Thyroid gland (tissue), 4 donors: Measurements from ENCODE around the gene MR1. TPM values are rescaled to one million over a fixed set of nuclear protein-coding genes. Genes with fewer than 3 reads are reported as not detected.

Source experiments
- DNase-seq, 2 donors: peaks; one replicate each; pipeline ENCODE4 v3.0.0-alpha.2; 2019
- H3K27ac ChIP-seq, 3 donors: fragments of 200-600 bp; sonication (generic); 1 replicate in 2 of 3; 2 replicates in 1 of 3; pipeline ENCODE4 v1.5.1; 2016 to 2019; ENCODE audit warnings: mild to moderate bottlenecking in 1 of 3, moderate library complexity in 1 of 3
- H3K27me3 ChIP-seq: fragments of 200-600 bp; sonication (generic); one replicate; pipeline ENCODE4 v1.5.1; 2019
- H3K36me3 ChIP-seq, 2 donors: fragments of 200-600 bp; sonication (generic); one replicate each; pipeline ENCODE4 v1.5.1; 2016 to 2019
- H3K4me1 ChIP-seq, 2 donors: fragments of 200-600 bp; sonication (generic); one replicate each; pipeline ENCODE4 v1.5.1; 2017 to 2019
- H3K4me3 ChIP-seq, 3 donors: fragments of 200-600 bp; sonication (generic); replicated peaks in 1 of 3; 1 replicate in 2 of 3; 2 replicates in 1 of 3; pipeline ENCODE4 v1.5.1; 2016; ENCODE audit warnings: mild to moderate bottlenecking in 1 of 3
- H3K9me3 ChIP-seq: fragments of 200-600 bp; sonication (generic); one replicate; pipeline ENCODE4 v1.5.1; 2017
- POLR2A ChIP-seq, 2 donors: fragments of 450-650 bp; IDR thresholded peaks; one replicate each; pipeline ENCODE4 v1.6.1; 2017; ENCODE audit warnings: antibody characterized with exemption in 2 of 2, mild to moderate bottlenecking in 2 of 2, moderate library complexity in 1 of 2
- WGBS, 2 donors: methylation state at CpG; one replicate each; pipeline ENCODE4 v1.1.5; 2017; 5-methylcytosine and 5-hydroxymethylcytosine counted together
- intact Hi-C: fragments of 100-400 bp; cut with DNase I; formaldehyde crosslinking; loops from one replicate; pipeline ENCODE4 v1.15.1; 2023
- total RNA-seq, 4 donors: library from RNA; depleted of rRNA; stranded (reverse); fragments of >200 nt; gene quantifications; one replicate each; pipeline ENCODE4 v1.2.3, GENCODE V29; 2016
- TF ChIP-seq, protein P1 (sequence below), 6 experiments: fragments of 200-600 bp in 3 of 6; fragments of 450-650 bp in 3 of 6; sonication (generic) in 3 of 6; IDR thresholded peaks; one replicate each; pipeline ENCODE4 v1.5.1; 2016 to 2019; ENCODE audit warnings: antibody characterized with exemption in 6 of 6, mild to moderate bottlenecking in 2 of 6, inconsistent platforms in 1 of 6, moderate library complexity in 1 of 6

The MR1 gene
- total RNA-seq, 4 donors from 2014 or later = 21.9 to 32.2 (median 25.2) TPM

DNA sequence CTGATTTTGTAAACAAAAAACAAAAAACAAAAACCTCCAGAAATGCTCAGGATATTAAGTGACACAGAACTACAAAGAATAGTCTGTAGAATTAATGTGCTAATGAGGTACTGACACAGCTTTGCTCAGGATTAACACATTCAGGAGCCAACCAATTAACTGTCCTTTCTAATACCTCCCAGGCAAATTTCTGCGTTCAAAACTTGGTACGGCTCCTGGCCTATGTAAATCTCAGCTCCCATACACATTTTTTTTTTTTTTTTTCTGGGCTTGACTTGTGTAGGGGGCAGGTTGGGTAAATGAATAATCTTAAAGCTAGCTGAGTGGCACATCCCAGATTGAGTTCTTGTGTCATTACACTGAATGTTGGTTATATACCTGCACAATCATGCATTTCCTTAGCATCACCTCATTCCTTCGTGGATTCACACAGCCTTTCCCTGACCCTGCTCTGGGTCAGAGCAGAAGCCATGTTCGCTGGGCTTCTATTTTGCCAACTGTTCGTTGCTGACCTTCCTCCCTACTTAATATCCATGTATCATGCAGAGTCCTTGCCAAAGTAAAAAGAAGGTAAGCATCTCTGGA, 42.1 kb downstream of the MR1 start:
- Histone ChIP-seq H3K36me3 (no peaks in the 10 kb centered on the region), H3K4me1 (no peaks in the 10 kb centered on the region), H3K27me3 (no peaks in the 10 kb centered on the region), H3K4me3 (no peak overlapping the region), H3K27ac (no peak overlapping the region), H3K9me3 (no peaks in the 10 kb centered on the region)
- WGBS, 2 donors = 76 to 82% methylated on average over 5 of the region's 5 CpGs
- intact Hi-C loops = no loop called here
- DNase-seq = no peak
- TF ChIP-seq, protein P1, sequence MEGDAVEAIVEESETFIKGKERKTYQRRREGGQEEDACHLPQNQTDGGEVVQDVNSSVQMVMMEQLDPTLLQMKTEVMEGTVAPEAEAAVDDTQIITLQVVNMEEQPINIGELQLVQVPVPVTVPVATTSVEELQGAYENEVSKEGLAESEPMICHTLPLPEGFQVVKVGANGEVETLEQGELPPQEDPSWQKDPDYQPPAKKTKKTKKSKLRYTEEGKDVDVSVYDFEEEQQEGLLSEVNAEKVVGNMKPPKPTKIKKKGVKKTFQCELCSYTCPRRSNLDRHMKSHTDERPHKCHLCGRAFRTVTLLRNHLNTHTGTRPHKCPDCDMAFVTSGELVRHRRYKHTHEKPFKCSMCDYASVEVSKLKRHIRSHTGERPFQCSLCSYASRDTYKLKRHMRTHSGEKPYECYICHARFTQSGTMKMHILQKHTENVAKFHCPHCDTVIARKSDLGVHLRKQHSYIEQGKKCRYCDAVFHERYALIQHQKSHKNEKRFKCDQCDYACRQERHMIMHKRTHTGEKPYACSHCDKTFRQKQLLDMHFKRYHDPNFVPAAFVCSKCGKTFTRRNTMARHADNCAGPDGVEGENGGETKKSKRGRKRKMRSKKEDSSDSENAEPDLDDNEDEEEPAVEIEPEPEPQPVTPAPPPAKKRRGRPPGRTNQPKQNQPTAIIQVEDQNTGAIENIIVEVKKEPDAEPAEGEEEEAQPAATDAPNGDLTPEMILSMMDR (IDR thresholded peaks at IDR 0.05) = no peak

DNA sequence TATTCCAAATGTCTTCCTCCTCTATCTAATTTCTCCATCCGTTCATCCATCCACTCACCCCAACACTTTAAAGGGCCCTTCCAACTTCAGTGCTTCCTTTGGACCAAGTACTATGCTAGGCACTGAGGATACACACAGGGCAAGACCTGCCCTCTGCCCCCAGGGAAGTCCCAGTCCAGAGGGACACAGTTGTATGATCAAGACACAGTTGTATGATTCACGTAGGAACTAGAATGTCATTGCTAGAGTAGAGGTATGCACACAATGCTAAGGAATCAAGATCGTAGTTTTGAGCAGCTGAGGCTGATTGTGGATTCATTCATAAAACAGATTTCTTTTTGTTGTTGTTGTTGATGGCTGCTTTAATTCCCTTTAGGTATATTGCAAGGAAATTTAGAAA, 43.1 kb downstream of the MR1 start:
- DNase-seq = no peak
- H3K36me3 ChIP-seq = no peaks in the 10 kb centered on the region
- H3K27ac ChIP-seq = no peak overlapping the region
- 85 to 86% methylated on average over 3 of the region's 3 CpGs for WGBS, 2 donors
- no peak overlapping the region for H3K4me3 ChIP-seq
- no peaks in the 10 kb centered on the region for H3K9me3 ChIP-seq
- intact Hi-C loops = no loop called here
- no peaks in the 10 kb centered on the region for H3K27me3 ChIP-seq
- TF ChIP-seq, protein P1 (IDR thresholded peaks at IDR 0.05) = no peak
- TF ChIP-seq POLR2A (IDR thresholded peaks at IDR 0.05) = no peak
- no peaks in the 10 kb centered on the region for H3K4me1 ChIP-seq

DNA sequence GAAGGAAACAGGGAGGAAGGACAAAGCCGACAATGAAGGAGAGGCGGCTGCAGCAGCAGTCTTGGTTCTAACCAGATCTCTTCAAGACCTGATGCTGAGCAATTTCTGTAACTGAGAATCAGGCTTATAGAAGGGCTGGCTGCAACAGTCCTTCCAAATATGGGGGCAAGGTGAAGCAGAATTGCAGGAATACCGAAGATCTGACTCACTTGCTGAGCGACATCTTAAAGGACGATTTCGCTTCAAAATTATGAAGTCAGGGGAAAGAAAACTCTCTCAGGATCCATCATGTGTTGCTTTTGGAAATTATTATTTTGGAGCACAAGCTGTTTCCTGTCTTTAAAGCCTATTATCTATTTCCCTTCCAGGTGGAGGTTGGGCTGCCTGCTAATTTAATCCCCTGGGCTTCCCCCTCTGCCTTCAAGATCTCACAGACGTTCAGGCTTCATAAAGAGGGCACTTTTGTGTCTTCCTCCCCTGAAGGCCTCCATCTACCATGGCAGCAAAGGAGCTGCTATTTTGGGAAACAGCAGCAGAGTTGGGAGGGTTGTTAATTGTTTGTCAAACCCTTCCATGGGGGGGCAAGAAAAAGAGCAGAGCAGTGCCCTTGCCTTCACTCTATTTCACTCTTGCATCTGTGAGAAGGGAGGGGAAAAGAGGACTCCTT, 43.9 kb downstream of the MR1 start:
- DNase-seq = no peak
- H3K4me3 ChIP-seq = no peak overlapping the region
- TF ChIP-seq, protein P1 (IDR thresholded peaks at IDR 0.05) = no peak
- TF ChIP-seq POLR2A (IDR thresholded peaks at IDR 0.05) = no peak
- no peak overlapping the region for H3K27ac ChIP-seq
- intact Hi-C loops = no loop called here
- H3K4me1 ChIP-seq = no peaks in the 10 kb centered on the region
- H3K9me3 ChIP-seq = no peaks in the 10 kb centered on the region
- H3K36me3 ChIP-seq = no peaks in the 10 kb centered on the region
- H3K27me3 ChIP-seq = no peaks in the 10 kb centered on the region
- 68 to 78% methylated on average over 7 of the region's 7 CpGs for WGBS, 2 donors

DNA sequence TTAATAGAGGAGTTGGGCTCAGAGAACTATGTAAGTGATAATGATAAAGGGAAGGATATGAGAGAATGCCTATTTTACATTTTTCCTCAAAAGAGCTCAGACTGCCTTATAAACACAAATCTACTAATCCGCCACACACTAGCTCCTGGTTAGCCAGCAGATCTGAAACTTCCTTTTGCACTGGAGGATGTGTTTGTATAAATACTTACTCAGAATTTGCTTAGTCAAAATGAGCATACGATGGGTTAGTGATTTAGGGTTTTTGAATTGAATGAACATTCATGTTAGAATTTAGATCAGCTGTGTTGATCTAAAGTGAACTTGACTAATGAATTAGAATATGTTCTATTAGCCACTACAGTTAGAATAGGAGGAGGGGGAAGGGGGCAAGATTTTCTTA, 45.6 kb downstream of the MR1 start:
- Histone ChIP-seq H3K27me3 (no peaks in the 10 kb centered on the region), H3K4me3 (no peak overlapping the region), H3K36me3 (no peaks in the 10 kb centered on the region), H3K9me3 (no peaks in the 10 kb centered on the region), H3K4me1 (no peaks in the 10 kb centered on the region), H3K27ac (no peak overlapping the region)
- whole genome bisulfite sequencing, 2 donors = 61 to 71% methylated on average over 2 of the region's 2 CpGs
- intact Hi-C loops = no loop called here
- DNase-seq = no peak
- TF ChIP-seq POLR2A (IDR thresholded peaks at IDR 0.05) = no peak
- TF ChIP-seq, protein P1 (IDR thresholded peaks at IDR 0.05) = no peak

DNA sequence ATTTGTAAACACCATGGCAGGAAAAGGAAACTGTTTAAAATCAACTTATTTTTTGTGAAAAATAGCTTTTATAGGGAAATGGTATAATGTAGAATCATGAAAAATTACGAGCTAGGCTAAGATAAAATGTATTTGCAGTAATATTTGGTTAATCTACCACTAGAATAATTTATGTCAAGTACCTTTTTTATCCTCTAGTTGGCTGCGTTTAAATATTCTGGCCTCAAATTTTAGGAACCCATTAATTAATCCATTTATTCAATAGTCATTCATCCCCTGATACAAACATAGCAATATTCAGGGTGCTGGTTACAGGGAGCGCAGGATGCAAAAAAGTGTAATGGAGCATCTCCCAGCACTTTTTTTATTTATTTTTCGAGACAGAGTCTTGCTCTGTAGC, 46.1 kb downstream of the MR1 start:
- no peak overlapping the region for H3K4me3 ChIP-seq
- TF ChIP-seq POLR2A (IDR thresholded peaks at IDR 0.05) = no peak
- TF ChIP-seq, protein P1 (IDR thresholded peaks at IDR 0.05) = no peak
- intact Hi-C loops = no loop called here
- no peak overlapping the region for H3K27ac ChIP-seq
- no peaks in the 10 kb centered on the region for H3K4me1 ChIP-seq
- H3K36me3 ChIP-seq = no peaks in the 10 kb centered on the region
- DNase-seq = no peak
- H3K9me3 ChIP-seq = no peaks in the 10 kb centered on the region
- WGBS, 2 donors = 76 to 83% methylated on average over 4 of the region's 4 CpGs
- no peaks in the 10 kb centered on the region for H3K27me3 ChIP-seq
